GM12872 (cell line): ENCODE data around the gene C11orf87.

Experiments
- CTCF ChIP-seq: IDR thresholded peaks from 3 replicates; pipeline ENCODE4 v1.5.1; 2011; ENCODE audit warnings: low read depth, mild to moderate bottlenecking, low read length, moderate library complexity; ENCODE audit not compliant: insufficient read depth

The C11orf87 gene

GRCh38 chr11:109388982-109389381 is 33.0 kb upstream of the C11orf87 start:
- TF ChIP-seq CTCF: no peak

GRCh38 chr11:109390752-109391151 is 31.2 kb upstream of the C11orf87 start:
- no peak for TF ChIP-seq CTCF

DNA sequence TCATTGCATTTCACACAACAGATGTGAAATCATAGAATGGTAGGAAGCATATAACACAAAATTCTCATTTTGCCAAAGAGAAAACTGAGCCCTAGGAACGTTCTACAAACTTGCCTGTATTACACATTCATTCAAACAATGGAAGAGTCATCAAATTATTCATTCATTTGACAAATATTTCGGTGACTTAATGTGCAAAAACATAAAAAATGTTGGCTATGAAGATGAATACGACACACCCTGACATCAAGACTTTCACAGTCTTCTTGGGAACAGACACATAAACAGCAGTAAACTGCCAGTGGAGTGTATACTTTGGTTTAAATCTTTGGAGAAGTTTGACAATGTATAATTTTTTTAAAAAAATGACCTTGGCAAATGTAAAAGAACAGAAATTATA is 20.4 kb upstream of the C11orf87 start:
- no peak for TF ChIP-seq CTCF

DNA sequence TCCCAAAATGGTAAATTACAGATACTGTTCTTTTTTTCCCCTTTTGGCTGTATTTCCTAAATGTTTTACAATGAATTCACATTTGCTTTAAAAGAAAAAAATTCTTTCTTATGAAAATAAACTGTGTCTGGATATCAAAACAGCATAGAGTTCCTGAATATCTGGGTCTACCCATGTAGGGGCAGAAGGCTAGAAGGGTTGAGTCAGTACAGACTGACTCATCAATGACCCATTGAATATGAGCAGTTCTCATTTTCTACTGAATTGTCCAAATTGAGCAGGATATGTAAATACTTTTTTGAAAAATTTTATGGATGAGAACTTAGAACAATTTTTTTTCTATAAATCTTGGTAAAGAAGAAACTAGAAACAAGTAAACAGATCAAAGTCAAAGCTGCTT is 16.3 kb upstream of the C11orf87 start:
- no peak for TF ChIP-seq CTCF

DNA sequence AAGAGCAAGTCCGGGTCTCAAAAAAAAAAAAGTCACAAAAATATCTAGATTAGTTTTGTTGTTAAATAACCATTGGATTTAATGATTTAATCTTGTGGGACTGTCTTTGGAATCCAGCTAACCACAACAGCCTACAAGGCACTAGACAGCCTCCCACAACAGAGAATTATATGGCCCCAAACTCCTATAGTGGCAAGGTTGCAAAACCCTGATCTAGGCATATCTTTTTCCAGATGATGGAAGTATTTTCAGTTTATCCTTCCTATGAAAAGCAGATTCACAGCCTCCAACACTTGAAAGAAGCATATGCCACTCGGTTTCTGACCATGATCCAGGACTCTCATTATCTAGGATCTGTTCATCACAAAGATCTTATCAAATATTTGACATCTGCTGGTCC is 5.4 kb upstream of the C11orf87 start:
- no peak for TF ChIP-seq CTCF

DNA sequence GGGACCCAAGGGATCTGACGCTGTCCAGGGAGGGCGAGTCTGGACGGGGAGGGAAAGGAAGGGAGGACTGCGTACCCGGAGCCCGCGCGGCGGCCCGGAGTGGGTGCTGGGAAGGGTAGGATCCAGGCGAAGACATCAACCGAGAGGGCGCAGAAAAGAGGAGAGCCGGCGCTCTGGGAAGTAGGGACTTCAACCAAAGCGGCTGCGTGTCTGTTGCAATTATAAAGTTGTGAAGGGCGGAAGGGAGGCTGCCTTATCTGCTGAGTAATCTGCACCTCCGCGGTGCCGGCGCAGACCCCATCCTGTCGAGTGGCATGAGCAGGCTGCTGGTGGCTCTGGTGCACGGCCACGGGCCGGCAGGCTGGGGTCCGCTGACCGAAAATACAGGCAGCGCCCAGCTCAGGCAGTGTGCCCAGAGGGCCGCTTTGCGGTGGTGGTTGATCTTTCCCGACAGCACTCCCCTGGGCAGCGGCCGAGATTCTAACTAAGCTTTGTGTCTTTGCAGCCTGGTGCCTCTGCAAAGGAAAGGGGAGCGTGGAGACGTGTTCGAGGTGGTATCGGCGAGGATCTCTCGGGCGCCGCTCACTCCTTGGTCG is 978 bp downstream of the C11orf87 start:
- TF ChIP-seq CTCF: no peak

- TF ChIP-seq CTCF: no peak
Measured at GRCh38 chr11:109423466-109424190, 1.6 kb downstream of the C11orf87 start.

DNA sequence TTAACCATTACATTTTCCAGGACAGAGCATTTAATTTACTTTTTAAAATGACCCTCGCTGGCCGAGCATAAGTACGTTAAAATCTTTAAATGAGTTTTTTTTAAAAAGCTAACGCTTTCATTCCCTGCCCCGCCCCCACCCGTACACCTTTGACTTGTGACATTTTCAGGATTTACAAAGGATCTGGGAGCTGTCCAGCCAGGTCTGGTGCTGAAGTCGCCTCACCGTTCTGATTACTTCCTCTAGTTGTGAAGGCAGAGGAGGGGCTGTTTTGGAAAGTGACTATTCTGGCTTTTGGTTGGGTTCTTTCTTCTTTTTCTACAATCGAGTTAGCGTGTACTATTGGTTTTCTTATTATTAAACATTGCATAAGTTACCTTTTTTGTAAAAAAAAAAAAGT is 2.9 kb downstream of the C11orf87 start:
- TF ChIP-seq CTCF: no peak
